PC-3 (cell line): Measurements from ENCODE around the gene PORCN.

Experiments used
- EZH2 ChIP-seq: fragments of 300-600 bp; sonication (generic); IDR thresholded peaks from one replicate; pipeline ENCODE4 v1.6.1; 2017; ENCODE audit warnings: antibody characterized with exemption, mild to moderate bottlenecking, low read length; ENCODE audit not compliant: unreplicated experiment
- EZH2phosphoT487 ChIP-seq: fragments of 300-600 bp; sonication (generic); IDR thresholded peaks from 2 replicates; pipeline ENCODE4 v1.6.1; 2018; ENCODE audit warnings: mild to moderate bottlenecking, antibody characterized with exemption, low read length, borderline replicate concordance
- TF ChIP-seq, protein P1 (sequence below): fragments of 300-600 bp; sonication (generic); conservative IDR thresholded peaks from 2 replicates; pipeline ENCODE4 v1.5.1; 2017; ENCODE audit warnings: antibody characterized with exemption, low read depth, mild to moderate bottlenecking, low read length

DNA sequence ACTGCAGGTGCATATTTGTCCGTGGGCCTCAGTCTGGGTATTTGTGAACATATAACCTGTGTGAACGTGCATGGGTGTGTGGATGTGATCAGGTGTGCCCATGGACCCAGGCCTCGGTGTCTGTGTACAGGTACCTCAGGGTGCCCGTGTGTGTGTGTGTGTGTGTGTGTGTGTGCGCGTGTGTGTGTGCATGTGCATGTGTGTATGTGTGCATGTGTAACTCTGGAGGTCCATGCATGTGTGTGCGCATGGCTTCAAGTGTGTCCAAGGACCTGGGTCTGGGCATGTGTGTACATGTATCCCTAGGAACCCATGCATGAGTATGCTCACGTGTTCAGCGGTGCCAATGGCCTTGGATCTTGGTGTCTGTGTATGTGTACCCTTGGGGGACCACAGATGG is 17.0 kb upstream of the PORCN start:
- TF ChIP-seq, protein P1, sequence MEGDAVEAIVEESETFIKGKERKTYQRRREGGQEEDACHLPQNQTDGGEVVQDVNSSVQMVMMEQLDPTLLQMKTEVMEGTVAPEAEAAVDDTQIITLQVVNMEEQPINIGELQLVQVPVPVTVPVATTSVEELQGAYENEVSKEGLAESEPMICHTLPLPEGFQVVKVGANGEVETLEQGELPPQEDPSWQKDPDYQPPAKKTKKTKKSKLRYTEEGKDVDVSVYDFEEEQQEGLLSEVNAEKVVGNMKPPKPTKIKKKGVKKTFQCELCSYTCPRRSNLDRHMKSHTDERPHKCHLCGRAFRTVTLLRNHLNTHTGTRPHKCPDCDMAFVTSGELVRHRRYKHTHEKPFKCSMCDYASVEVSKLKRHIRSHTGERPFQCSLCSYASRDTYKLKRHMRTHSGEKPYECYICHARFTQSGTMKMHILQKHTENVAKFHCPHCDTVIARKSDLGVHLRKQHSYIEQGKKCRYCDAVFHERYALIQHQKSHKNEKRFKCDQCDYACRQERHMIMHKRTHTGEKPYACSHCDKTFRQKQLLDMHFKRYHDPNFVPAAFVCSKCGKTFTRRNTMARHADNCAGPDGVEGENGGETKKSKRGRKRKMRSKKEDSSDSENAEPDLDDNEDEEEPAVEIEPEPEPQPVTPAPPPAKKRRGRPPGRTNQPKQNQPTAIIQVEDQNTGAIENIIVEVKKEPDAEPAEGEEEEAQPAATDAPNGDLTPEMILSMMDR: no peak
- no peak for TF ChIP-seq EZH2
- no peak for TF ChIP-seq EZH2phosphoT487
